Uterus (tissue), 4 donors: ENCODE measurements around the gene MSRB3. TPM values are rescaled to one million over a fixed set of nuclear protein-coding genes. Genes with fewer than 3 reads are reported as not detected.
"Not testable (repeated sequence)": the region's sequence is repeated elsewhere in the genome, so short reads cannot be mapped to it uniquely, and the experiment has no call there.

Experiments
- DNase-seq, 2 donors: peaks; one replicate each; pipeline ENCODE4 v3.0.0-alpha.2; 2019 to 2020
- H3K27ac ChIP-seq, 2 donors: fragments of 200-600 bp; sonication (generic); 1 replicate in 1 of 2; 2 replicates in 1 of 2; pipeline ENCODE4 v1.5.1; 2016 to 2018
- H3K27me3 ChIP-seq, 2 donors: fragments of 200-600 bp; sonication (generic); one replicate each; pipeline ENCODE4 v1.5.1; 2018 to 2019; ENCODE audit warnings: control low read depth in 1 of 2
- H3K36me3 ChIP-seq, 2 donors: fragments of 200-600 bp; sonication (generic); one replicate each; pipeline ENCODE4 v1.5.1; 2019; ENCODE audit warnings: control low read depth in 1 of 2
- H3K4me1 ChIP-seq, 2 donors: fragments of 200-600 bp; sonication (generic); one replicate each; pipeline ENCODE4 v1.5.1; 2018 to 2019; ENCODE audit warnings: control low read depth in 1 of 2
- H3K4me3 ChIP-seq, 2 donors: fragments of 200-600 bp; sonication (generic); 1 replicate in 1 of 2; 2 replicates in 1 of 2; pipeline ENCODE4 v1.5.1; 2018 to 2019; ENCODE audit warnings: mild to moderate bottlenecking in 1 of 2
- H3K9me3 ChIP-seq, 2 donors: fragments of 200-600 bp; sonication (generic); one replicate each; pipeline ENCODE4 v1.5.1; 2019; ENCODE audit warnings: control low read depth in 1 of 2
- CTCF ChIP-seq, 4 experiments: fragments of 200-600 bp in 2 of 4; fragments of 450-650 bp in 2 of 4; sonication (generic) in 2 of 4; IDR thresholded peaks; one replicate each; pipeline ENCODE4 v1.5.1; 2016 to 2019; ENCODE audit warnings: antibody characterized with exemption in 4 of 4, mild to moderate bottlenecking in 2 of 4, moderate library complexity in 1 of 4
- POLR2A ChIP-seq, 2 donors: fragments of 450-650 bp; IDR thresholded peaks; one replicate each; pipeline ENCODE4 v1.6.1; 2016; ENCODE audit warnings: antibody characterized with exemption in 2 of 2, mild to moderate bottlenecking in 1 of 2, moderate library complexity in 1 of 2
- intact Hi-C: fragments of 100-400 bp; cut with DNase I; formaldehyde crosslinking; loops from one replicate; pipeline ENCODE4 v1.15.1; 2023; ENCODE audit warnings: low total_unique reads
- total RNA-seq, 4 donors: library from RNA; depleted of rRNA in 3 of 4; stranded (reverse); fragments of >200 nt in 3 of 4; gene quantifications; one replicate each; pipeline versions ENCODE4 v1.1.0 to v1.2.4, GENCODE V29; 2014 to 2023
- donor health status: DM: yes; HTN: yes; CAD: no.

The MSRB3 gene
- total RNA-seq, 4 donors from 2014 or later: 53.8 to 126 (median 95.2) TPM

DNA sequence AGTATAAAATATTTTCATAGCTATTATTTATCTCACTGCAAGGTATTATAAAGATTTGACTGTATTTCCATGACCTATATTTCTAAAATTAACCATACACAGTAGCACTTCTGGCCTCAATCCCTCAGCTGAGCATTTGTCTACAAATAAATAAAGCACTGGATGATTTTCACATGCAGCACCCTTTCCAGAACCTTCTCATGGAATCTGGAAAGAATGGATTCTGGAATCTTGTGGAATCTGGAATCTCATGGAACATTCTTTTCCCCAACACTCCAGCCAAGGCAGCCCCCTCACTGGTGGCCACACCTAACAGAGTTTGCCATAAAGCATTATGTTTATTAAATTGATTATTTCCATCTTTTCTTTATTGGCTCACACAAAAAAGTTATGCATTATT lies 199.2 kb downstream of the MSRB3 start:
- H3K4me3 ChIP-seq: no peak overlapping the region

GRCh38 chr12:65483891-65484516 lies 205.5 kb downstream of the MSRB3 start:
- intact Hi-C loops, DNase-seq: not testable (repeated sequence)

More for the DNA sequence above, 199.2 kb downstream of the MSRB3 start:
- no peaks in the 10 kb centered on the region for H3K27me3 ChIP-seq
- TF ChIP-seq CTCF (IDR thresholded peaks at IDR 0.05): no peak
- no peak for TF ChIP-seq POLR2A (IDR thresholded peaks at IDR 0.05)
- intact Hi-C loops: no loop called here
- H3K4me1 ChIP-seq: no peaks in the 10 kb centered on the region
- no peak for DNase-seq
- no peaks in the 10 kb centered on the region for H3K9me3 ChIP-seq
- H3K36me3 ChIP-seq: no peaks in the 10 kb centered on the region
- H3K27ac ChIP-seq: no peak overlapping the region

GRCh38 chr12:65488197-65488596 lies 209.7 kb downstream of the MSRB3 start:
- H3K4me1 ChIP-seq: no peaks in the 10 kb centered on the region
- no peak overlapping the region for H3K4me3 ChIP-seq
- H3K27me3 ChIP-seq: no peaks in the 10 kb centered on the region
- no peaks in the 10 kb centered on the region for H3K36me3 ChIP-seq
- no peaks in the 10 kb centered on the region for H3K9me3 ChIP-seq
- H3K27ac ChIP-seq: no peak overlapping the region
- TF ChIP-seq CTCF (IDR thresholded peaks at IDR 0.05): no peak
- no peak for TF ChIP-seq POLR2A (IDR thresholded peaks at IDR 0.05)
- intact Hi-C loops: no loop called here
- no peak for DNase-seq

More at GRCh38 chr12:65483891-65484516, 205.5 kb downstream of the MSRB3 start:
- H3K4me3 ChIP-seq, H3K36me3 ChIP-seq, H3K9me3 ChIP-seq, H3K27me3 ChIP-seq, H3K27ac ChIP-seq, H3K4me1 ChIP-seq: not testable (repeated sequence)

GRCh38 chr12:65490250-65490649 lies 211.8 kb downstream of the MSRB3 start:
- H3K27me3 ChIP-seq: no peaks in the 10 kb centered on the region
- H3K27ac ChIP-seq: no peak overlapping the region
- H3K4me1 ChIP-seq: no peaks in the 10 kb centered on the region
- DNase-seq: no peak
- no peaks in the 10 kb centered on the region for H3K36me3 ChIP-seq
- no peak overlapping the region for H3K4me3 ChIP-seq
- TF ChIP-seq POLR2A (IDR thresholded peaks at IDR 0.05): no peak
- no peak for TF ChIP-seq CTCF (IDR thresholded peaks at IDR 0.05)
- intact Hi-C loops: no loop called here
- no peaks in the 10 kb centered on the region for H3K9me3 ChIP-seq

GRCh38 chr12:65492998-65493912 lies 214.8 kb downstream of the MSRB3 start:
- Histone ChIP-seq H3K36me3 (no peaks in the 10 kb centered on the region), H3K4me3 (no peak overlapping the region), H3K27me3 (no peaks in the 10 kb centered on the region), H3K27ac (no peak overlapping the region), H3K9me3 (no peaks in the 10 kb centered on the region), H3K4me1 (no peaks in the 10 kb centered on the region)
- intact Hi-C loops: no loop called here
- TF ChIP-seq CTCF (IDR thresholded peaks at IDR 0.05): no peak
- TF ChIP-seq POLR2A (IDR thresholded peaks at IDR 0.05): no peak
- DNase-seq: no peak
